Measurements from ENCODE around the gene SLC12A8.

SLC12A8 gene

DNA sequence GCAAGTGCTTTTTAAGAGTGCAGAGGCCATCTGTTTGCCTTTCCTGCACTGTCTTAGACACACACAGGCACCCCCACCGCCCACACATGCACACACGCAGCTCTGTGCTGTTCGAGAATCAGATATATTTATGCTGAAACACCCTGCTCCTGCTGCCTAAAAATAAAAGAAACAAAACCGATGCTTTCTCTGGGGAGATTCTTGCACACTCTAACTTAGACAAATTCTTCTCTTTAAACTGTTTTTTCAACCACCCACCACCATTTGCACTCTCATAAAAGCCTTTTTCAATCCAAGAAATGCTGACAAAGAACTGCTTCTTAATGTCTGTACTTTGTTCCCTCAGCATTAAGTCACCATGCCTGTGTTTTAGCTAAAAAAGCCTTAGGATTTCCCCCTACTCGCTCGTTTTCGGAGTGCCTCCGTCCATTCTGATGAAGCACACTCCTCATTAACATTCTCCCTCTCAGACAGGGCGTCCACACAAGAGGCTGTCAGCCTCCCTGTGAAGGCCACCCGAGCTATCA lies 26.2 kb downstream of the SLC12A8 start:
- DNase-seq: no peak

GRCh38 chr3:125185805-125186204 lies 26.7 kb downstream of the SLC12A8 start:
- DNase-seq: no peak

DNA sequence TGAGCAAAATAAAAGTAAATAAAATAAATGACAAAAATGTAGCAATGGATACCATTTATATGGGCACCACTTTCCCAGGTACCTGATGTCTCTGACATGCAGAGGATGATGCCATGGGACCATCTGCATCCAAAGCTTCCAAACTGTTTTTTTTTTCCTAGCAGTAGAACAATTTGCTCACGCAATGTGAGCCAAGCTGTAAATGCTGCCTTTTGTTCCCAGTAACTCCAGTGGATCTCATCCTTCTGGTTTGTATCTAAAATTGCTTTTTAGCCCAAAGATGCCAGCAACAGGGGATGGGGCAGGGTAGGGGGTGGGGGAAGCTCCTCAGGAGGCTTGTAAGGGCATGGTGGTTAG lies 32.7 kb downstream of the SLC12A8 start:
- DNase-seq: no peak

GRCh38 chr3:125179143-125179883 lies 33.2 kb downstream of the SLC12A8 start:
- DNase-seq: no peak

GRCh38 chr3:125177746-125178145 lies 34.8 kb downstream of the SLC12A8 start:
- no peak for DNase-seq

DNA sequence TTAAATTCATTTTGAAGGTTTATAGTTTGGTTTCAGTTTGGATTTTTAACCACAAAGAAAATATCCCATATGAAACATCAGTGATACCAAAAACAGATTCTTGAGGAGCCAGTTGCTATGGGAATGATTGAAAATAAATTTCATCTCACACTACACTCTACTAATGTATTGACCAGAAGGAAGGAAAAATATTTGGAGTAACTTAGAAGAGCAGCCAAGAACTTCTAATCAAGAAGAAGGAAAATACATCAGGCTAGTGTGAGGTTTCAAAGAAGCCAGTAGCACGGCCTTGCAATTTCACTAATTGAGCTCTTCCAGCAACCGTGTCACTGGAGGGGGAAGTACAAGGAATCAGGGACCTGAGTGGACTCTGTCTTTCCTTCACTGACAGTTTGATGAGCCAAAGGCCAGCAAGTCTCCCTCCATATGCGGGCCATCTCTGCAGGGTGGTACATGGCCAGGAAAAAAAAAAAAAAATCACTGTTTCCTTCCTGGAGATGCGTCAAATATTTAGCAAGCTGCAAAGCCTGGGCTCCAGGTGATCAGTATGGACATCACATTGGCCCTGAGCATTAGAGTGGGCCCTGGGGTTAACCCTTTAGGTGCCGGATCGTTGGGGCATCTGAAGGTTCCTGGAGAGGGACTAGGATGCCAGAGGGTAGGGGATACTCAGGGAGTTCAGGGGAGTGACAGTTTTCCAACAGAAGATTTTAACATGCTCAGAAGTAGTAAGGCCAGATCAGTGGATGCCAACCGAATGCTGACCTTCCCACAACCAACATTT lies 37.1 kb downstream of the SLC12A8 start:
- no peak for DNase-seq

DNA sequence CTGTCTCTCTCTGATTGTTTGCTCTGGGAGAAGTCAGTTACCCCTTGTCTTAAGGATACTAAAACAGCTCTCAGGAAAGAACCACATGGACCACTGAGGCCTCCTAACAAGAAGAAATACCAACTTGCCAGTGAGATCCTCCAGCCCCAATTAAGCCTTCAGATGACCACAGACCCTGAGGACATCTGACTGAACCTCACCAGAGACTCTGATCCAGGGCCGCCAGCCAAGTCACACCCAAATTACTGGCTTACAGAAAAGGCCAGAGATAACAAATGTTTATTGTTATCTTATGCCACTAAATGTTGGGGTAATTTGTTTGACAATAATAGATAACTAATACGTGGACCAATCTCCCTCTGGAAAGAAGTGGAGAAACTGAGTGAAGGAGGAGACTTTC lies 40.2 kb downstream of the SLC12A8 start:
- DNase-seq: no peak

DNA sequence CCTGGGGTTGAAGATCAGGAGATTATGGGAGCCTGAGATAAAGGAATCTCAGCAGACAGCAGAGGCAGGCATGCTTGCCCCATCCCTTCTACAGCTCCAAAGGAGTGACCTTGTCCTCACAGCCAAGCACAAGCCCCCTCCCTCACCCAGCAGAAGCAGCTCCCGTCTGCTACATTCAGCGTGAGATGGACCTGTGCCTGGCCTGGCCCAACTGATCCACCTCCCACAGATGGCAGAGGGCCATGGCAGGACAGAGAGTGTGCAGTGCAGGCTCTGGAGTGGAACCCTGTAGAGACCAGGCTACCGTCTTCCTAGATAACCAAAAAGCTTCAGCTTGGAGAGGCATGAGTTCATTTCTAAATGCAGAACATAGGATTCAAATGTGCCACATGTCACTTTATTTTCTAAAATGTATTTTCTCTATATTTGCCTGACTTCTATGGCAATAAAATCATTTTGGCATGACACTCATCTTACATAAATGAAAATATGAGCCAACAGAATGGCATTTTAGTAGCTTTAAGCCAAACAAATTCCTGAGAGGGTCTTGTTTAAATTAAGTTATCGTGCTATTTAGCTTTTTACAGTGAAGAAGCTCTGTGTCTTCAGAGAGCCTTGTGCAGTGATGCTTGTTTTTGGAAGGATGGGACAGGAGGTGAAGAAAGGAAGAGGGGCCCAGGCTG lies 43.7 kb downstream of the SLC12A8 start:
- DNase-seq: no peak

DNA sequence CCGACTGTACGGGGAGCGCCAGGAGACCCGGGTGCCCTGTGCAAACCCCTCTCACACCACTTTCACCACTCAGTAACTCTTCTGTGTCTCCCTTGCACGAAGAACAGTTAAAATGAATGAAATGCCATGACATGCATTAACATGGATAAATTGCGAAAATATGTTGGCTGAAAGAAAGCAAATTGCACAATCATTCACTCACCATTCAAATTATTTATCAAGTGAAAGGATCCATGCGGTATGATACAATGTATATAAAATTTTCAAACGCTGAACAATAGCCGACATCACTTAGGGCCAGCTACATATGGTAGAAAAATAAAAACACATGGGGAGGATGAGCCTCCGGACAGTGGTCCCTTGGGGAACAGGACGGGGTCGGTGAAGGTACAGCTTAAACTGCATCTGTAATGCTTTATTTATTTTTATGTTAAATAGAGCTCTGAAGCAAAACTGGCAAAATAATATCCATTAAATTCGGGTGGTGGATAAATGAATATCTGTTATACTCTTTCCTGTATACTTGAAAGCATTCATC lies 45.9 kb downstream of the SLC12A8 start:
- DNase-seq: no peak

DNA sequence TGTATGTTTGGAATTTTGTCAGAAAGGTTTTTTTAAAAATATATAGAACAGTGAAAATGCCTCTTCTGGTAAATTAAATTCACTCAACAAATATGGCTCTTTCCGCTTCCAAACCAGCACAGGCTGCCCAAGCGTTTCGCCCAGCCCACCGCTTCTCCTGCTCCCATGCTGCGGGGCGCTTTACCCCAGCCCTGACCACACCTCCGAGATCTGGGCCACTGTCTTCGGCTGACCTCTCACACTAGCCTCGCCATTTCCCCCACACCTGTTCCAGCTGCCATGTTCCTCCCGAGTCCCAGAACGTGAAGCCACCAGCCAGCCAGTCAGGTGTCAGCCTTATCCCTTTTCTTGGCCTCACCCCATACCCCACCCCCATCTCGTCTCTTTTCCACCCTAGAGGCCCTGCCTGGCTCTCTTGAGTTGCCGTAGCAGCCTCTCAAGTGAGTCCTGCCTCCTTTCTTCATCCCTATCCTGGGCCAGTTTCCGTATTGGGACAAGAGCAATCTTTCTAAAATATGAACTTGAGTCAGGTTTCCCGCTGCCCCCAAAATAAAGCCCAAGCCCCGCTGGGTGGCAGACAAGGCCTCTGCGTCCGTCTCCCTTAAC lies 46.5 kb downstream of the SLC12A8 start:
- no peak for DNase-seq

GRCh38 chr3:125165189-125165947 lies 47.2 kb downstream of the SLC12A8 start:
- no peak for DNase-seq

DNA sequence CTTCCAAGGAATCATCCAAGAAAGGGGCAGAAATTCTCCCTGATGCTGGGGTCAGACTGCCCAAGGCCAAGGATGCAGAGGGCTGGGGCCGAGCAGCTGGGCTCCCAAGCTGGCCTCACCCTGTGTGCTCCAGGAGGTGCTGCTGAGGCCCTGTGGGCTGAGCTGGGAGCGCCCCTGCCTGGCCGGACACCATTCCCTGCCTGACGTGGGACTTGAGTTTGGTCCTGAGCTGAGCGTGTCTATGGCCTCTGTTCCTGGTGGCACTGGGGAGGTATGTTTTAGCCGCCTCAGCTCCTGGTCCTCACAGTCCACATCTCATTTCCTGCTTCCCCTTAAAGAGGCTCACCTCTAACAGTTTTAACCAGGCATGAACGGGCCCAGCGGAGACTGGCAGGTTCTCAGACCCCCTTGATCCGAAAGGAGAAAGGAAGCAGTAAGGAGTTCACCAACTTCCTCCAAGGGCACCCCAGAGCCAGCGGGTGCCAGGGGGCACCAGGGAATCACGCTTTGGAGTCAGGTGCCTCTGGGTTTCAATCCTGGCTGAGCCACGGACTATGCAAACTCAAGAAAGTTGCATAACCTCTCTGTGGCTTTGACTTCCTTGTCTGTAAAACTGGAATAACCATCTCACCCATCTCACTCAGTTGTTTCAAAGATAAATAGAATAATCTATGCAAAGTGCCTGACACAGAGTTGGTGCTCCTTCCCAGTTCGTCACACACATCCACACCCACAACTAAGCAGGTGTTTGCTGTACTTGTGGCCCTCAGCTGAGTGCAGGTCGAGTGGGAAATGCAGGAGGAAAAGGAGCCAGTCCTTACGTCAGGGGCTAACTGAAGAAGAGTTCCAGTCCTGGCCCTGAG lies 48.6 kb downstream of the SLC12A8 start:
- DNase-seq: no peak

DNA sequence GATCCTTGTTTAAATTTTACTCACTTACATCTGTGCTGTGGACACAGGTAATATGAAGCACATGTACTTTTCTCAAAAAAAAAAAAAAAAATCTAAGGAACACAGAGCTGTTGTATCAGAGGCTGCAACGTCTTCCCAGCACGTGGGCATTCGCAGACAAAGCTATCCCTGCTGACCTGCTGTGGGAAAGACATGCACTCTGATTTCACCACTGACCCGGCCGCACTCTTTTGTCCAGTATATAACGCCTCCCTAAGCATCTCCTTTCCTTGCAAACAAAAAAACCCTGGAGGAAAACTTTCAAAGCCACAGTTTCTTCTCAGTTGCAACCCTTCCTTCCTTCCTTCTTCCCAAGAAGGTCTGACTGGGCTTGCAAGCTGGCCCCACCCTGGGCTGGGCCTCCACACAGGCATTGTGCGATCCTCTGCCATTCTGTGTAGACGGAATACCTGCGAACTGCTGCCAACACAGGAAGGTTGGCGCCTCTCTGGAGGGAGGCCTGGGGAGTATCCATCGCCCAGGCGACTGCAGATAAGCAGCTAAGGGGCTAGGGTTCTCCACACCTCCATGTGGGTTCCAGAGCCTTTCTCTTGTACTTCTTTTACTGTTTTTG lies 50.8 kb downstream of the SLC12A8 start:
- no peak for DNase-seq

DNA sequence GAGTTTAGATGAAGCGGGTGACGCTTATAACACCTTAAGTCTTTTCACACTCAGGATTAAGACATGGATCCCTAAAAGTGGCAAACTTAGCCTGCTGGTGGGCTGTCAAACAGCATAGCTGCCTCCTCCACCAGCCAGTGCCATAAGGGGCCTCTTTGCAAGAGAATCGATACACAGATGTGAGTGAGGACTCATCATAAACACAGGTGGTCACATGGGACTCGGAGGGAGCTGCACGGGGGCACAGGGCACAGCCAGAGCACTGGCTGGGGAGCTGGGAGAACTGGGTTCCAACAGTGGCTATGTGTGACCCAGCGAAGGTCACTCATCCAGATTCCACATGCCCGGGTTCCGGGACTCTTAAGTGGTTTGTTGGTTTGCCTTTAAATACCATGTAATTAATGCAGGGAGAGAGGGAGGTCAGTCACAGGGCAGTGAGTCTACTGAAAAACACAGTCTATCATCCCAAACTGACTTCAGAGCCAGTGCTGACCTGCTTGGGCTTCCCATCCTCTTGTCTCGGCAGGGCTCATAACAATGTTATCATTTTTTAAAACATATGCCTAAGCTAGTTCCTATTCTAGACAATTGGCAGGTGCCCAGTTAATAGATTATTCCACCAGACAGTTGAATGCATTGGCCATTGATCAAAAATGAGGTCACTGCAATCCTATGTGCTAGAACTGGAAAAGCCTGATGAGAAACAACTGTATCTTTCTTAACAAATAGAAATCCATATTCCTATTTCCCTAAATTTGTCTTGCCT lies 51.8 kb downstream of the SLC12A8 start:
- no peak for DNase-seq

GRCh38 chr3:125157183-125157582 lies 55.4 kb downstream of the SLC12A8 start:
- no peak for DNase-seq

GRCh38 chr3:125156456-125156855 lies 56.1 kb downstream of the SLC12A8 start:
- no peak for DNase-seq

- DNase-seq: no peak
Observed at GRCh38 chr3:125154800-125155269, 57.7 kb downstream of the SLC12A8 start.

GRCh38 chr3:125154110-125154509 lies 58.4 kb downstream of the SLC12A8 start:
- DNase-seq: no peak

DNA sequence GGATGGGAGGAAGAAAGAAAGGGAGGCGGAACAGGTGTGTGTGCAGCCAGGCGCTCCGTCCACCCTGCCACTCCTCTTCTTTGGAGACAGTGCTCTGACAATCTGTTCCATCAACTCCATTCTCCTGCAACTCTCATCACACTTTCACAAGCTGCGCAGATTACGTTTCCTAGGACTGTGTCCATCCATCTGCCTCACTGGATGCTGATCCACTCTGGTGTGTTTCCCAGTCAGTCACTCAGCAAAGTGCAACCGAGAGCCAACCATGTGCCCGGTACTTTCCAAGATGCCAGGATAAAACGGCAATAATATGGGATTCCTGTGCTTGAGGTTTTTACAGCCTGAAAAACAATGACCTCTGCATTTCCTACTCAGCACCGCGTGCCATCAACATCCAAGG lies 59.6 kb downstream of the SLC12A8 start:
- DNase-seq: no peak

- no peak for DNase-seq
Observed at GRCh38 chr3:125151916-125152315, 60.6 kb downstream of the SLC12A8 start.
